Activated CD8-positive, alpha-beta memory T cell treated with anti-CD3 and anti-CD28 coated beads, Interleukin-2, amount 50 U/mL, for 1 hour (primary cell): ENCODE measurements around the gene HTR1D.
"Not testable (repeated sequence)": the region's sequence is repeated elsewhere in the genome, so short reads cannot be mapped to it uniquely, and the experiment has no call there.

ENCODE experiments used
- DNase-seq: peaks from one replicate; pipeline ENCODE4 v3.0.0-alpha.2; 2020; ENCODE audit errors: extremely low read depth

Gene HTR1D

DNA sequence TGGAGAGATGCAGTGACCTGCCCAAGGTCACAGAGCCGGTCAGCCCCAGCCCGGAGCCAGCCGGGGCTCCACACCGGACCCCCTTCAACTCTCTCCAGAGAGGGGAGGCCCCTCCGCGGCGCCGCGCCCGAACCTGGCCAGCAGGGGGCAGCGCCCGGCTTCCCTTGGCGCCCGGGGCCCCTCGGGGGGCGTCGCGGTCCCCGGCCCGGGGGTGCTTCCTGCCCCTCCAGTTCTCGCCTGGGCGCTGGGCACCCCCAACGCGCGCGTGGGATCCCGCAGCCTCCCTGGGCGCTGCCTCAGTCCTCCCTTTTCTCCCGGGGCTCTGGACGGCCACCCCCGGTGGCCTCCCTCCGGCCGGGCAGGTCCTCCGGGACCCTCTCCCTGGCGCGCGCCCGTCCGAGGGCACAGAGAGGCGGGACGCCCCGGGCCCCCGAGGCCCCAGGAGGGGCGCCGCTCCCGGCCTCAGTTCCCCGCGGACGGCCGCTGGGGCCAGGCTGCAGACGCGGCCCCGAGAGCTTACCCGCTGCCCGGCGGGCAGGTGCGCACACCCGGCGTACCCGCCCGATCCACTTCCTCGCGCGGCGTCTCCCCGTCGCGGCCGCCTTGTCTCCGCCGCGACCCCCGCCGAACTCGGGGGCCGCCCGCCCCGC is 406 bp downstream of the HTR1D start:
- no peak for DNase-seq

DNA sequence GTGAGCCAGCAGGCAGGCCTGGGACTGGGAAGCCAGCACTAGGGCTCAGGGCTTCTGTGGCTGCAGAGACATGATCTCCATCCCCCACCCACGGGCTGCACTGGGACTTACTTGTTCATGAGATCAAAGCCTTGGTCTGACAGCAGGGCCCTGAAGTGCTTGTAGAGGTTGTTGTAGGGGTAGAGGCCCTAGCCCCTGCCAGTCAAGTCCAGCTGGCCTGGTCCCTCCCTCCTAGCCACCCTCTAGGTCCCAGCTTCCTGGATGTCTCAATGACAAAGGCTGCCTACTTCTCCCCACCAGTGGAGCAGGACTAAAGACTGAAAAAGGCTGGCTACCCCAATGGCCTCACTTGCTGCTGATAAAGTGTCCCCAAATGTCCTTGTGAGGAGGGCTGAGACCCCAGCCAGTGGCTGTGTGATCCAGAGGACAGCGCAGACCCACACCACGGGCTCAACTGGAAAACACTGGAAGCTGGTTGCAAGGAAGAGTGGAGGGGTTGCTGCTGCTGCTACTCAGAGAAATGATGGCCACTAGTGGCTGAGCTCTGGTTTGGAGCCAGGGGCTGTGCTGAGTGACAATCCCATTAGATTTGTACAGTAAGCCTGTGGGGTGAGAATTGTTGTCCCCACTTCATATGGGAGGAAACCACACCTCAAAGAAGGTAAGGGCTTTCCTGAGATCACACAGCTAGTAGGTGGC is 1.4 kb downstream of the HTR1D start:
- no peak for DNase-seq

DNA sequence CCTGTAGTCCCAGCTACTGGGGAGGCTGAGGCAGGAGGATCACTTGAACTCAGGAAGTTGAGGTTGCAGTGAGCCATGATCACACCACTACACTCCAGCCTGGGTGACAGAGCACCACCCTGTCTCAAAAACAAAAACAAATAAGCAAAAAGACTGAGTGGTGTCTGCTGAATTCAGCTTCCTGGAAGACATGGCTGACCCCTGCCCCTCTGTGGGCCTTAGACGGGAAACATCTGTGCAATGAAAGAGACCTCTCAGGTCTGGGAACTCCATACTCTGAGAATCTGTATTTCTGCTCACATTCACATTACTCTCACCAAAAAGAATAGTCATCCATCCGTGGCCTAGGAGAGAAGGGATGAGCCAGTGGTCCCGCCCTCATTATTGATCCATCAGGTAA is 2.0 kb downstream of the HTR1D start:
- no peak for DNase-seq

DNA sequence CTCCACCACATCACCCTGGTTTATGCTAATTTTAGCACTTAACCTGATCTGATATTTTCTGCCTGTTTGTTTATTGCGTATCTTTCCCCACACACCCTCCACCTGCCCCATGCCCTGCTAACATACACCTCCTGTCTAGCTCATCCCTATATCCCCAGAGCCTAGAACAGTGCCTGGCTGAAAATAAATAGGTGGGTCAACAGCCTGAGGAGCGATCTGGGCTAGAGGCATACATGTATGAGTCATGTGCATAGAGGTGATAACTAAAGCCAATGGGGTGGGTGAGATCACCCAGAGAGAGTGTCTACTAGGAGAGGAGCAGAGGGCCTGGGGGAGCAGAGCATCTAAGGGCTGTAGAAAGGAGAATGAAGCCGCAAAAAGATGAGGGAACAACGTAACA is 2.7 kb downstream of the HTR1D start:
- no peak for DNase-seq

DNA sequence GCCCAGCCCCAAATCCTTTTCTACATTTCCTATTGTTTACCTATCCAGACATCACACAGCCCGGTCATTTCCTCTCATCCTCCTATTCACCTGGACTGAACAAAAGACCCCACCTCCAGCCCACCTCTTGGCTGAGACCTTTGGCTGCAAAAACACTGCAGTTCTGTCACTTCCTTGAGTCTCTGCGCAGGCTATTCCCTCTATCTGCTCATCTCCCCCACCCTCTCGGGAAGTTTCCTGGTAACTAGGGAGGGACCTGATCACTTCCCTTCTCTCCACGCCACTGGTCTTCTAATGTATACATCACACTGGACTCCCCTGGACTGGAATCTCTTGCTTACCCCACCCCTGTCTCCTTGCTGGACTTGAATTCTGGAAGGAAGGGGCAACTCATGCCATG is 5.3 kb downstream of the HTR1D start:
- no peak for DNase-seq

DNA sequence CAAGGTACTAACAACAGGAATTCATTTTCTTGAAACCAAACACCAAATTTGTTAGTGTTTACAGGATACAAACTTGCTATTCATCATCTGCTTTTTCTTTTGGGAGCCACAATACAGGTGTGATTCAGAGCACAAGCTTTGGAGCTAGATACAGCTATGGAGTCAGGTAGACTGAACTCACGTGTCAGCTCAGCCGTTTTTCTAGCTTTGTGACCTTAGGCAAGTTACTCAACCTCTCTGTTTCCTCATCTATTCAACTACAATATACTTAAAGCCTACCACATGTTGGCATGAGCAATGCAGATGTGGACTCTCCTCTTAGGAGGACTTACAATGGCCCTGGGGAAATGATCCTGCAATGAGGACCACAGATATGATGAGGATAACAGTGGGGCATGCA is 6.3 kb downstream of the HTR1D start:
- no peak for DNase-seq

DNA sequence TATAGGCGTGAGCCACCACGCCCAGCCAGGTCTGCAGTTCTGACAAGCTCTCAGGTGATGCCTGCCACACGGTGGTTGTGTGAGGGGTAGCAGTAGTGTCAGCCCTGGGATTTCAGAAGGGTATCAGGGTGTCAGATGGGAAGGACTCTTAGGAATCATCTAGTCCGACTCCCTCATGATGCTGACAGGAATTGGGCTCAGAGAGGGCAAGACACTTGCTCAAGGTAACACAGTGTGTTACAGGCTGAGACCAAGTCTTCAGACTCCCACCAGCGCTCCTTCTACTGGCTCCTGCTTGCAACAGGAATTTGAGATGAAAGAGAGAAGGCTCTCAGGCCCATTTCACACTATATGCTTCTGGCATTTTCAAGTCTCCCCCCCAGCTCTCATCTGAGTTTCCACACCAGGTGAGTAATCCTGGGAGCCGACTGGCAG is 6.9 kb downstream of the HTR1D start:
- no peak for DNase-seq

DNA sequence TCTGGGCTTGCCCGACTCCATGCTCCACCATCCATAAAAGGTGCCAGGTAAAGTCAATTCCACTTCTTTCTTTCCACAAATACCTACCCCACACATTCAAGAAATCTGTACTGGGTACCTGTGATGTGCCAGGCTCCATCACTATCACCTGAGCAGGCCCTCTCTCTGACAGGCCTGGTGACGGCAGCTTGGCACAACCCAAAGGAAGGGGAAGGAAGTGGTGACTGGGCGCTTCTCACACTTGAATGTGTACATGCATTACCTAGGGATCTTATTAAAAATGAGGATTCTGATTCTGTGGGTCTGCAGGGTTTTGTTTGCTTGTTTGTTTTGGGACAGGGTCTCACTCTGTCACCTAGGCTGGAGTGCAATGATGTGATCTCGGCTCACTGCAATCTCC is 7.5 kb downstream of the HTR1D start:
- no peak for DNase-seq

DNA sequence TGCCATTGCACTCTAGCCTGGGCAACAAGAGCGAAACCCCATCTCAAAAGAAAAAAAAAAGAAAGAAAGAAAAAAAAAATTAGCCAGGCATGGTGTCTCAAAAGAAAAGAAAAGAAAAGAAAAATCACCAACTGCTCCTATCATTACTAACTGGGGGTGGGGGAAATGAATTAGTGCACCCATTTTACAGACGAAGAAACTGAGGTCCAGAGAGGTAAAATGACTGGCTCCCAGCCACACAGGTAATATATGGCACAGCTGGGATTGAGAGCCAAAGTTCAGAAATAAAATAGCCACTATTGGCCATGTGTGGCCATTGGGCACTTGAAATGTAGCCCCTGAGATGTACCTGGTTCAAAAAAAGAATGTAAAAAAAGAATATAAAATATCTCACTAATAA is 8.8 kb downstream of the HTR1D start:
- DNase-seq = no peak

DNA sequence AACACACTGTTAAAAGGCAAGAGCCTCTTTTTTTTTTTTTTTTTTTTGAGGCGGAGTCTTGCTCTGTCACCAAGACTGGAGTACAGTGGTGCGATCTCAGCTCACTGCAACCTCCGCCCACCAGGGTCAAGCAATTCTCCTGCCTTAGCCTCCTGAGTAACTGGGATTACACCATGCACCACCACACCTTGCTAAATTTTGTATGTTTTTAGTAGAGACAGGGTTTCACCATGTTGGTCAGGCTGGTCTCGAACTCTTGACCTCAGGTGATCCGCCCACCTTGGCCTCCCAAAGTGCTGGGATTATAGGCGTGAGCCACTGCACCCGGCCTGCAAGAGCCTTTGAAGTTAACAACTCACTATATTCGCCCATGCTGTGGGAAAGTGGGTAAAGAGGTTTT is 9.6 kb downstream of the HTR1D start:
- DNase-seq = not testable (repeated sequence)

DNA sequence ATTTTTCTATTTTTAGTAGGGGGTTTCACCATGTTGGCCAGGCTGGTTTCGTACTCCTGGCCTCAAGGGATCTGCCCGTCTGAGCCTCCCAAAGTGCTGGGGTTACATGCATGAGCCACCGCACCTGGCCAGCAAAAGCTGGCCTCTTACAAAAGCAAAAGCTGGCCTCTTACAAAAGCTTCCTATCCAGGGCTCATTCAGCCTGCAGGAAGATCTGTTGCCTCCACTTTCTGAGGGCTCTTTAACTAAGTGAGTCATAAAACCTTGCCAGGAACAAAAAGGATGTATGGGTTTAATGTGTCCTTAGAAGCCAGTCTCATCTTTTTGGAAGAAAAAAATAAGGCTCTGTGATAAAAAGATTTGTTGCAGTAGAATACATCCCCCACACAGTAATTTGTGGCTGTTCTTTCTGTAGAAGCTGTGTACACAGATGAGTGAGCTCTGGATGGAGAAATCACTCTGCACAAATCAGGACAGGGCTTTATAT is 15.0 kb downstream of the HTR1D start:
- no peak for DNase-seq

DNA sequence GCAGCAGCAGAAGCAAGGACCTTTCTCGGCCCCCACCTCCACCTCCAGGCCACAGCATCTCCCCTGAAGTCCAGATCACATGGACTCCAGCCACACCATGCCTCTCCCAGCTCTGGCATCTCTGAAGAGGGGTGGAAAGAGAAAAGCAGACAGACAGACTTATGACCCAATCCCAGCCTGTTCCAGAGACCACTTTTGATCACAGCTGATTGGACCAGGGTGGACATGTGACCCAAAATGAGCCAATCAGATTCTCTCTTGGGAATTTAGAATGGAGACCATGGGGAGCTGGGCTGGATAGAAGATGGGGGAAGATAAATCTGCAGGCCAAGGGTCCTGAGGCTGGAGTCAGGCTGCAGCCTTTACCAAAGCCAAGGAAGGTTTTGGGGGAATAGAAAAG is 16.4 kb downstream of the HTR1D start:
- no peak for DNase-seq

DNA sequence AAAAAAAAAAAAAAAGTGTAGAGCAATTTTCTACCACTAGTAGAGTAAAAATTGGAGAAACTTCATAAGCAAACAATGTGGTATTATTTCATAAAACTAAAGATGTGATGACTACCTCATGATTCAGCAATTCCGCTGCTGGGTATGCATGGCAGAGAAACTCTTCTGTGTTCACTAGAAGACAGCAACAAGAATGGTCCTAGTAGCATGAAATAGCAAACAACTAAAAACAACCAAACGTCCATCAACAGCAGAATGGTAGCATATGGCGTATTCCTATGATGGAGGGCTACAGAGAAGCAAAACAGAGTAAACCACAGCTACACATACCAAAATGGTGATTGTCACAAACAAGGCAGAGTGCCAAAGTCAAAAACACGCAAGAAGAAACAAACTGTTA is 18.9 kb downstream of the HTR1D start:
- DNase-seq = no peak

DNA sequence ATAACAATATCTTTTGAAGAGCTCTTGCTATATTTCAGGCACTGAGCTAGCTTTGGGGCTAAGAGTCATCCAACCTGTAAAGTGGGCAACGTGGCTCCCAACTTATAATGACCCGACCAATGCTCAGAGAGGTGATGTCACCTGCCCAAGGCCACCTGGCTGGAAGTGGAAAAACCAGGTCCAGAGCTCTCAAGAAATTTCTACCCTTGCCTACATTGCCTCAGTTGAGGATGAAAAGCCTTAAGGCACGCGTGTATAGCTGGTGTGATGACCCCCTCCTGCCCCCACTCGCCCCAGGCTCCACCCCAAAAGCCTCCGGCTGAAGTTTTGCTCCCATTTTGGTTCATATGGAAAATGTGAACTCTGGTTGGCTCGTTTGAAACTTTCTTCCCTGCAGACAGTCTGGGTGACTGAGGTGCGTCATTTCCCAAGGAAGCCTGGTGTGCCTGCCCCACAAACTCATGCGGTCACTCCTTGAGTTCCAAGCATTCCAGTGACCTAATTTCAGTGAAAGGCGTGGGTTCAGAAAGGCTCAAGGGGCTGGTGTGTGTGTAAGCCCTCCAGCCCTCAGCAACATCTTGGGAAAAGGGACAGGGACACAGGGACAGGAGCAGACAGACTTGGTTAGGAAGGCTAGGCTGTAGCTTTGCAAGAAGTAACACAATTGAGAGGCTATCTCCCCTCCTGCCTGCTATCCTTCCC is 20.5 kb downstream of the HTR1D start:
- no peak for DNase-seq

DNA sequence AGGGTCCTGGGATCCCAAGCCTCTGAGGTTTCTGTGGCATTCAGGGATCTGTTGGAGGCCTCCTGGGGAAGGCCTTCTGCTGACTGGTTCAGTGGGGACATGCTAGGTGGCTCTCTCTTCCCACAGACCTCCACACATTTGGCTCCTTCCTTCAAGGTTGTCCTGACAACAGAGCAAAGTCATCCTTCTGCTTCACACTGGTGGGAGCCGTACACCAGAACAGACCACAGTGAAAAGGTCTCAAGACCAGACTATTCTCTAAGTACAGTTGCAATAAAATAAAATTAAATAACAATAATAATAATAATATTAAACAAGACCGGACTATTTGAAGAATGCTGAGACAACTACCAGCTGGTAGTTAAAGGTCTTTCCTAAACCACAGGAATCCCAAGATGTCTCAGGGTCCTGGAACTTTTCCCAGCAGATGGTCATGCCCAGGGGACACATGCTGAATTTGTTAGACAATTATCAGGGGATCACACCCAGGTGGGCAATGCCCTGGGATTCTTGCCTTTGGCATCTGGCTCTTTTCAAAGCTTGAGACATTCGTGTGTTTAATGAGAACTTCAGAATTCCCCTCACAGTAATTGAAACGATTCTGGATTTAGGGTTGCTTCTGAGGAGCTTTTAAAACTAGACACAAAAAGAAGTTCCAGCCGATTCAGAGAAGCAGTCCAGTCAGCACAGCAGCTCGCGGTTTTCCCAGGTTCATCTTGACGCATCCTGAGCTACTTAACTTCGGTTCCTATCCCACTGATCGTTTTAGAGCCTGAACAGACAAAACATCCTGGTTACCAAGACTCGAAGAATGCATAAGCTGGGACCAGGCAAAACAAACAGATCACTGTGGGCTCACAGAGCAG is 22.9 kb downstream of the HTR1D start:
- no peak for DNase-seq

DNA sequence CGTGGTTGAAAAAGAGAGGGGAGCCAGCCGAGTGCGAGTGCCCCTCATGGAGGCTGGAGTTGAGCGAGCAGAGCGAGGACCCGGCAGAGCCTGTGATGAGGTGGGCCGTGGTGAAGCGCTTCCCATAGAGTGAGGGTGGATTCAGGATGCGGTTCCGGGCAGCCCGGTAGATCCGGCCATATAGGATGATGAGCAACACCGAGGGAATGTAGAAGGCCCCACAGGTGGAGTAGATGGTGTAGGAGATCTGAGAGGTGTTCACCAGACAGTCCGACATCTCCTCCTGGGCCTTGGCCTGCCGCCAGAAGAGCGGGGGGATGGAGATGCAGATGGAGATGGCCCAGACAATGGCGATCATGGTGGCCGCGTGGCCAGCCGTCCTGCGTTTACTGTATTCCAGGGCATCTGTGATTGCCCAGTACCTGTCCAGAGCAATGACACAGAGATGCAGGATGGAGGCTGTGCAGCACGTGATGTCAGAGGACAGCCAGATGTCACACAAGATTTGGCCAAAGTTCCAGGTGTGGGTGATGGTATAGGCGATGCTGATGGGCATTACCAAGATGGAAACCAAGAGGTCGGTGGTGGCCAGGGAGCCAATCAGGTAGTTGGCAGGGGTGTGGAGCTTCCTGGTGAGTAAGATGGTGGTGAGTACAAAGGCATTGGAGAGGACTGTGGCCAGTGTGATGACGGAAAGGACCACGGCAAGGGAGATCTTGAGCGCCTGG is 23.7 kb downstream of the HTR1D start:
- no peak for DNase-seq

DNA sequence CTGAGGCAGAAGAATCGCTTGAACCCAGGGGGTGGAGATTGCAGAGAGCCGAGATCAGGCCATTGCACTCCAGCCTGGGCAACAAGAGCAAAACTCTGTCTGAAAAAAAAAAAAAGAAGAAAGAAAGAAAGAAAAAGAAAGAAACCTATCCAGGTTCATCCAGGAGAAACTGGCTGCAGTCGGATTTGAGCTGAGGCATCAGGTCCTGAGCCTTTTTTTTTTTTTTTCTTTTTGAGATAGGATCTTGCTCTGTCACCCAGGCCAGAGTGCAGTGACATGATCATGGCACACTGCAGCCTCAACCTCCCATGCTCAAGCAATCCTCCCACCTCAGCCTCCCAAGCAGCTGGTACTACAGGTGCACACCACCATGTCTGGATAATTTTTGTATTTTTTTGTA is 26.1 kb downstream of the HTR1D start:
- no peak for DNase-seq

DNA sequence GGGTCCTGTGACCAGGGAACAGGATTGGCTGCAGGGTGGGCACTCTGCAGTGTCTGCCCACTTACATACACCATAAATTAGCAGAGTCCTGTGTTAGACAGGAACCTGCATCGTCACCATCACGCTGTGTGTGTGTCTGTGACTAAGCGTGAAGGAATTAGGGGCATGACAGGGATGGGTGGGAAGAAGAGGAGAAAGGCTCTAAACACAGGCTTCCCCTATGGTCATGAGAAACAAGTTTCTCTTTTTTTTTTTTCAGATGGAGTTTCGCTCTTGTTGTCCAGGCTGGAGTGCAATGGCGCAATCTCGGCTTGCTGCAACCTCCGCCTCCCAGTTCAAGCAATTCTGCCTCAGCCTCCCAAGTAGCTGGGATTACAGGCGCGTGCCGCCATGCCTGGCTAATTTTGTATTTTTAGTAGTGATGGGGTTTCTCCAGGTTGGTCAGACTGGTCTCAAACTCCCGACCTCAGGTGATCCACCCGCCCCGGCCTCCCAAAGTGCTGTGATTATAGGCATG is 28.3 kb downstream of the HTR1D start:
- DNase-seq = not testable (repeated sequence)

DNA sequence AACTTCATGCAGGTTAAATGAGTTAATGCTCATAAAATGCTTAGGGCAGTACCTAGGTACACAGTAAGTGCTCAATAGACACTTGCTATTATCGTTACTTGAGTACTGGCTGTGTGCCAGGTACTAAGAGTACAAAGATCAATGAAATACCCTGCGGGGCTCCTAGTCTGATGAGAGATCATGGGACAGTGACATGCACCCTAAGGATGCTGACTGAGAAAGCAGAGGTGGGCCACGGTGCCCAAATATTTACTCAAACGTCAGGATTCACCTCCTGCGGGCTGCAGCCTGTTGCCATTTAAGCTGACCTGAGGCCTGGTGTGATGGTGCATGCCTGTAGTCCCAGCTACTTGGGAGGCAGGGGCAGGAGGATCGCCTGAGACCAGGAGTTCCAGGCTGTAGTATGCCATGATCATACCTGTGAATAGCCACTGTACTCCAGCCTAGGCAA is 28.8 kb downstream of the HTR1D start:
- no peak for DNase-seq

DNA sequence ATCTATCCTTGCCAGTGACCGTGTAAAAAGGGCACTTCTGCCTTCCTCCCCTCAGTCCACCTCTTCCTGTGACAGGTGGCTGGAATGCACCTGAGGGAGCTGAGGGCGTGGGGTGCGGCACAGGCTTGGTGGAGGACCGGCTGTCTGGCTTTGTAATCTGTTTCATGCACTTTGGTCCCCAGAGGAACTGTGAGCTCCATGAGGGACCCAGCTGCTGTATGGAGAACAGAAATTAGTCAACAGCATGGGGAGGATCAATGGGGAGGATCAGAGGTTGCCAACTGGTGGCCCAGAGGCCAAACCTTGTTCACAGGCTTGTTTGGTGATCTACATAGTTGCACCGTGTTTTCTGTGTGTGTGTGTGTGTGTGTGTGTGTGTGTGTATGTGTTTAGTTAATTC is 29.7 kb downstream of the HTR1D start:
- no peak for DNase-seq

DNA sequence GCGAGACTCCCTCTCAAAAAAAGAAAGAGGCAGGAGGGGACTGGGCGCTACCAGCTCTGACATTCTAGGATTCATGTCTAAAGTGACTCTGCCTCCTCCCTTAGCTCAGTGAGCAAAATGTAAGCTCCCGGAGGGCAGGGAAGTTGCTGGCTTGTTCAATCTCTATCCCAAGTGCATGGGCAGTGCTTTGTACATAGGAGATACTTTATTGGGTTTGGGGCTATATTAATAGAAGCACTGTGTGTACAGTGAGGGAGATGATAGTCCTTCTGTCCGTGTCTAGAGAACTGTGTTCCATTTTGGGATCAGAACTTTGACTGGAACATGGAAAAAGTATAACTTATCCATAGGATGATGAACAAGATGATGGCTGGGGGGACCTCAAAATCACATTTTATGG is 31.9 kb downstream of the HTR1D start:
- DNase-seq = no peak
